GM19328 (cell line): Measurements from ENCODE around the gene STARD6.
"Not testable (repeated sequence)": the region's sequence is repeated elsewhere in the genome, so short reads cannot be mapped to it uniquely, and the experiment has no call there.

Source experiments
- ATAC-seq: cut with Tn5 transposase; IDR thresholded peaks from one replicate; pipeline ENCODE4 v1.9.1; 2021; ENCODE audit warnings: mild to moderate bottlenecking, moderate library complexity; ENCODE audit not compliant: unreplicated experiment

Gene STARD6, protein sequence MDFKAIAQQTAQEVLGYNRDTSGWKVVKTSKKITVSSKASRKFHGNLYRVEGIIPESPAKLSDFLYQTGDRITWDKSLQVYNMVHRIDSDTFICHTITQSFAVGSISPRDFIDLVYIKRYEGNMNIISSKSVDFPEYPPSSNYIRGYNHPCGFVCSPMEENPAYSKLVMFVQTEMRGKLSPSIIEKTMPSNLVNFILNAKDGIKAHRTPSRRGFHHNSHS

DNA sequence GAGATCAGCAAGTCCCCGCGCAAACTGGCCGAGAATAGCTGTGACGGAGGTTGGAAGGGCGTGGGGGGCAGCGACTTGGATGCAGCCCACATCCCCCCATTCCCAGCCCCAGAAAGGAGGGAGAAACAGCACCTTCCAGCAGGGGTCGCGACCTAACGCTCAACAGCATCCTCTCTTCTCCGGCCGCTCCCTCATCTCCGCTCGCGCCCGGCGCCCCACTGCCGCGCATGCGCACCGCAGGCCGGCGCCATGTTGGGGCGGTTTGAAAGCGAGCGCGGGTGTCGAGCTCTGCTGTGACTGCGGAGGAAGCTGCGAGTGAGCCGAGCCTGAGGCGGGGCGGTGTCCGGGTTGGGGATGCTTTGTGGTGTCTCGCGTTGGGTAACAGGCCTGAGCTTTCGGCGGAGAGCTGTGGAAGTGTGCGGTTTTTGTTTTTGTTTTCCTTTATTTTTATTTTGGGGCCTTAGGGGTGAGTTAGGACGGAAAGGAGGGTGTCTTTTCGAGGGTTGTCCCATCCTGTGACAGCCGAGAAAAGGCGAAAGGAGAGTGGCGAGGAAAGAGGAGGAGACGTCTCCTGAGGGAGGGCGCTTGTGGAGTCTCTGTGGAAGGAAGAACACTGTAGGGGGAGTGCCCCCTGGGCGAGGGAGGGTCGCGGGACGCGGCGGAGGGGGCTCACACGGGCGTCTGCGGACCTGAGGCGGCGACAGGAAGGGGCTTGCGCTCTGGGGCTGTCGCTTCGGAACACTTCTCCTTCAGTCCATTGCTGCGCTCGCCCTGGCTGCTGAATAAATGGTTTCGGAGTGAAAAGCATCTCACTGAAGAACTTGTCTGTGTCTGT lies at the start of gene STARD6, which contains the start of gene C18orf54:
Gene STARD6, minus strand, starts transcription at position 199 of the 835 bp plus-strand sequence. CDS start 3,285 bp downstream, outside the sequence.
Gene C18orf54, plus strand, starts transcription at position 247 of the 835 bp plus-strand sequence. CDS start 2,667 bp downstream, outside the sequence.
- ATAC-seq: peak; percentile 95

DNA sequence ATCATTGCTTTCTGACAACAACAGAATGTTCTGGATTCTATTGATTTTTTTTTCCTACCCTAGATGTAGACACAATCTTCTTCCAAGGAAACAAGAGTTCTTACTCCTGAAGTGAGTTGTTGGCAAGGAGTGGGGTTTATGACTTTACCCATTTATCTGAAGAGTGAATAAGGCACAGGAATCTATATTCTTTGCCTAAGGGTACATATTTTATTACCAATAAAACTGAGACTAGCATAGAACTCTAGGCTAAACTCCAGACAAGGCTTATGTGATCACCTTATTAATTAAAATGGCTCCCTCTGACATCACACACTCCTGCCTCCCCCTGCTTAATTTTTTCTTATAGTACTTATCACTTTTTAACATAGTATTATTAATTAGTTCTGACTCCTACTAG lies 47.6 kb upstream of the STARD6 start:
- no peak for ATAC-seq

DNA sequence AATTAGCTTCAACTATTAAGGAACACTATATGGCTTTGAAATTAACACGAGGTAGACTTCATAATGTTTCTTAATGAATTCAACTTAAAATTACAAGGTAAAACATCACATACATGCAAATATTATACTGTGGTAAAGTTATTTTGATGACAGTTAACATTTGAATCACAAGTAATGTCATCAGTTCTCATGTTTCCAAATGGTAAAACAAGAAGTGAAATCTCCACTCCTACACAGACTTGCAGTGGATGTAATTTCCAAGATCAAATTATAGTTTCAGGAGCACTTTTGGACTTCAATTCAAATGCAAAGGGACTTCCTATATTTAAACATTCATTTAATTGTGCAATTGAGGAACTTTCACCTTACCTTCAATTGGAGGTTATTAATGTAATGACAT lies 39.1 kb upstream of the STARD6 start:
- ATAC-seq: peak; percentile 49

DNA sequence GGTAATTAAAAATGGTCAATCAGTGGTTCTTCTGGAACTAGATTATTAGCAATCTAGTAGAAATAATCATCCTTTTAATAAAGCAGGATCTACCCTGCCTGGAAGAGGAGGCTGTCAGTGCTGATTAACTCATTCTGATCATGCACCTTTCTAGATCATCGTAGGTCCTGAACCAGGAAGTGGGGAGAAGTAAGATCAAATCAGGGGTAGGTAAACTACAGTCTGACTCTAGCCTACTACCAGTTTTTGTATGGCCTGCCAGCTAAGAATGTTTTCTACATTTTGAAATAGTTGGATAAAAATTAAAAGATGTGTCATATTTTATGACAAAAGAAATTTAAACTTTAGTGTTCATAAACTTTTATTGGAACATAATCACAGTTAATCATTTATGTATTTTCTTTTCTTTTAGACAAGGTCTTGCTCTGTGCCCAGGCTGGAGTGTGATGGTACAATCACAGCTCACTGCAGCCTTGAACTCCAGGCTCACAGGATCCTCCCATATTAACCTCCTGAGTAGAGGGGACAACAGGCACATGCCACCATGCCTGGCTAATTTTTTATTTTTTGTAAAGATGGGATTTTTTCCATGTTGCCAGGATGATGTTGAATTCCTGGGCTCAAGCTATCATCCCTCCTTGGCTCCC lies 36.1 kb upstream of the STARD6 start:
- ATAC-seq: no peak

DNA sequence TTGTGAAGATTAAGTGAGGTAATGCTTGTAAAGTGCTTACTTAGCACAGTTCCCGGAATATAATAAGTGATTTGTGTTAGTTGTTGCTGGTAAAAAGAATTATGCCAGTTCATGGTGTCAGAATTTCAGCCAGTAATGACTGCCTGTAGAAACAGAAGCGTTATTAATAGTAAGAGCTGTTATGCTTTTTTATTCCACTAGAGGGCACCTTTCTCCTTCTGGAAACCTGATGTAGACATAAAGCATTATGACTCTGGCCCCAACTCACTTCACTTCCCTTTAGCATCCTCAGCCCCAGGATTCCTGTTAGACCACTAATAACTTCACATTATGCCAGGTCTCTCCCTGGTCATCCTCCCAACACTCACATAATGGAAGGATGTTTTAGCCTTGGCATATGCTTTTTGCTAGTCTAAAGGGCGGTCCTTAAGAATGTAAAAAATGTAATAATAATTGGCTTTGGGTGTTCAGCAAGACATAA lies 34.9 kb upstream of the STARD6 start:
- peak; percentile 61 for ATAC-seq

DNA sequence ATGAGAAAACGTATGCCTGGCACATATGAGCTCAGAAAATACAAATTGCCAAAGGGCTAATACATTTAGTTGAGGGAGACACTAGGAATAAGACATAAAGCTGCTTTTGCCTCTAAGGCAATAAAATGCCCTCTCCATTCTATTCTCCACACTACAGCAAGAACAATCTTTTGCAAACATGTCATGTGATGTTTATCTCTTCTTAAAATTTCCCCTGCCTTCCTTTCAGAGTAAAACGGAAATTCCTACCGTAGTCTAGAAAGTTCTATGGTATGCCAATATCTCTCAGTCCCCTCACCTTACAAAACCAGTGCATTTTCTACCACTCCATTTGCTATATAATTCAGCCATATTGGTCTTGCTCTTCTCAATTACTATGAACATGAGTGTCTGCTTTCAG lies 33.2 kb upstream of the STARD6 start:
- no peak for ATAC-seq

DNA sequence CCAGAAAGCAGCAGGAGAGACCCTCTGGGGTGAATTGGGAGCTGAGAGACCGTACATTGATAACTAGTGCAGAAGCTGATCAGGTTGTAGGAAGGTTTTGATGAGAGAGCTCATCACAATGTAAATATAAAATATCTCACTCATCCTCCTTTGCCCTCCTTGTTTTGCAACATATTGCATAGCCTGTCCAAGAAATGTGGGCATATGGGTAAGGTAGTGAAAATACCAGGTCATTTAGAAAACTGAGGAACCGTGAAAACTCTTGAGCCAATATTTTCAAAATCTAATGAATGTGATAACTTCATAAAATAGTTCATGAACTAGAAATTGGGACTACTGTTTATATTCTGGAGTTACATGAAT lies 31.5 kb upstream of the STARD6 start:
- ATAC-seq: peak; percentile 7

DNA sequence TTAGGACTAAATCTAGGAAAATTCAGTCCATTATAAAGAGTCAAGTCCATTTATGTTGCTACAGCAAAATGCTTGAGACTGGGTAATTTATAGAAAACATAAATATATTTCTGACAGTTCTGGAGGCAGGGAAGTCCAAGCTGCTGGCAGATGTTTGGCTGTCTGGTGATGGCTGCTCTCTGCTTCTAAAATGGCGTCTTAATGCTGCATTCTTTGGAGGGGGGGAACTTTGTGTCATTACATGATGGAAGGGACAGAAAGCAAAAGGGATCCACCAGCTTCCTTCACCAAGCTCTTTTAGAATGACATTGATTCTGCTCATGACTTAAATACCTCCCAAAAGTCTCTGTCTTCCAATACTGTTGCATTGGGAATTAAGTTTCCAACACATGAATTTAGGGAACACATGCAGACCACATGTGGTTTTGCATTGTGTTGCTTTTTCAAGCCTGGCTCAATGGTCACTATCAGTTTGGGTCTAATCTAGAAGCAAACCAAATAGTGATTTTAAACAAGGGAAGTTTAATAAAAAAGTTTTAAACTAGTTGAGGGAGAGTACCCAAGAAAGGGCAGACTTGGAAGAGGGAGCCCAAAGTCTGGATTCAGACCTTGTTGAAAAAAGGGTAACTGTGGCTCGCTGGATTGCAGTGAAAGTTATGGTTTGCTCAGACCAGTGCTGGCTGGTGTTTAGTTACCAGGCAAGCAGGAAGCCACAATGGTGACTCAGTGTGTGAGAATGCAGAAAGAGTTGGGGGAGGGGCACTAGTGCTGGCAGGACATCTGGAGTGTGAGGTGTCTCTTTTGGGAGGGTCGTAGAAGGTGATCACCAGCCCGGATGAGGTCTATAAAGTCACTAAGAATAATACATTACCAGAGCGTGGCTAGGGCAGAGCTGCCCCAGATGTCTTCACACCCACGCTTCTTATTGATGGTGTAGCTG lies 30.8 kb upstream of the STARD6 start:
- peak; percentile 80 for ATAC-seq

DNA sequence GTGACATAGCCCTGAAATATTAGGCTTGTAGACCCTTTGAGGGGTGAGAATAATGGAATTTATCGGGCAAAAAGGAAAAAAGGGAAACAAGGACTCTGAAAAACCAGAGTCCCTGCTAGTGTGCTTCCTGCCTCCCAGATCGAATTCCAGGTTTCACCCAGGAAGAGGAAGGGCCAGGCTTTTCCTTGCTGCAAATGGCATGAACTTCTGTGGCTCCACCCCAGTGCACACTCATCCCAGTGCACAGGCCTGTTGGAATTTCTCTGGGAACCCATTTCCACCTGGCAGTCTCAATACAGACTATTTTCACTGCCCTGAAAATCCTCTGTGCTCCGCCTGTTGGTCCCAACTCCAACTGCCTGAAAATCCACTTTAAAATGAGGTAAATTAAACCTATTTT lies 30.0 kb upstream of the STARD6 start:
- ATAC-seq: no peak

DNA sequence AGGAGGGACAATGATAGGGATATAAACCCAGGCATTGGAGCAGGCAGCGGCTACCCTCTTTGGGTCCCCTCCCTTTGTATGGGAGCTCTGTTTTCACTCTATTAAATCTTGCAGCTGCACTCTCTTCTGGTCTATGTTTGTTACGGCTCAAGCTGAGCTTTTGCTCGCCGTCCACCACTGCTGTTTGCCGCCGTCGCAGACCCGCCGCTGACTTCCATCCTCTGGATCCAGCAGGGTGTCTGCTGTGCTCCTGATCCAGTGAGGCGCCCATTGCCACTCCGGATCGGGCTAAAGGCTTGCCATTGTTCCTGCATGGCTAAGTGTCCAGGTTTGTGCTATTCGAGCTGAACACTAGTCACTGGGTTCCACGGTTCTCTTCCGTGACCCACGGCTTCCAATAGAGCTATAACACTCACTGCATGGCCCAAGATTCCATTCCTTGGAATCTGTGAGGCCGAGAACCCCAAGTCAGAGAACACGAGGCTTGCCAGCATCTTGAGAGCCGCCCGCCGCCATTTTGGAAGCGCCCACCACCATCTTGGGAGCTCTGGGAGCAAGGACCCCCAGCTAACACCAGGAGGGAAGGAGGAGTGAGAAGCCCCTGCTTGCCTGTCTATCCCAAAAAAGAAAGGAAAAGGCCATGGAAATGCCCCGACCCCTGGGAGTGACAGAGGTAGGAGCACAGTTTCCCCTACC lies 29.3 kb upstream of the STARD6 start:
- not testable (repeated sequence) for ATAC-seq

DNA sequence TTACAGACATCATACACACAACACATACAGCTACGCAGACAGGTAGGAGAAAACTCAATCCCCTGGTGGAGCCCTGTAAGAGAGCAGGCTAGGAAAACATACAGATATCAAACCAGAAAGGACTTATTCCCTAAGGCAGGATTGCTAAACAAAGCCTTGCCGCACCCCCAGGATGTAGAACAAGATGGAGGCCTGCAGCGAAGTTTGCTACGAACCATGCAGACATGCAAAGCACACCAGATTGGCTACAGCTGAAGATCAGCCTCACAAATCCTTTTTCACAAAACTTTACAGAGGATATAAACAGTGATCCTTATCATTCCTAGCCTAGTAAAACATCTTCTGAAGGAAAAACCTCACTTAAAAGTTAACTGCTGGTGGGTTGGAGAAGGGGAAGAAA lies 28.4 kb upstream of the STARD6 start:
- no peak for ATAC-seq

DNA sequence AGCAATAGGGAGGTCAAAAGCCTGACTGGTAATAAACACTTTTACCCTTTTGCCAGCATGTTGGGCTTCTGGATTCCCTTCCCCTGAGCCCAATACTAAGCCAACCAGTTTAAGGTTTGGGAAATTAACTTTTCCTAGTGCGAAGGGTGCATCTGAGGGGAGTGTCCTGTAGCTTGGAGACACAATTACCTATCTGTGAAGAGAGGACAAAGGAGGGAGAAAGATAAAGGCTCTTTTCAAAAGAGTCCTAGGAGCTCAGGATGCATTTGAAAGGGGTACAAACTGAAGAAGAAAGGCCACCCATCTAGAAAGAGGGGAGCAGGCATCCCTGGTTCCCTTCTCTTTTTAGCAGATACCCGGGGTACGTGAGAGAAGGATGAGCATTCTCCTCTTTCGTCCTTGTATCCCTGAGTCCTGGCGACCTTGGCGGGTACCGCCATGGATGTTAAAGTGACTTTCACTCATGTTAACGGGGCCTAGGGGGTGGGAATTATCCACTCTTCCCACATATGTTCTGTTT lies 25.1 kb upstream of the STARD6 start:
- ATAC-seq: no peak

DNA sequence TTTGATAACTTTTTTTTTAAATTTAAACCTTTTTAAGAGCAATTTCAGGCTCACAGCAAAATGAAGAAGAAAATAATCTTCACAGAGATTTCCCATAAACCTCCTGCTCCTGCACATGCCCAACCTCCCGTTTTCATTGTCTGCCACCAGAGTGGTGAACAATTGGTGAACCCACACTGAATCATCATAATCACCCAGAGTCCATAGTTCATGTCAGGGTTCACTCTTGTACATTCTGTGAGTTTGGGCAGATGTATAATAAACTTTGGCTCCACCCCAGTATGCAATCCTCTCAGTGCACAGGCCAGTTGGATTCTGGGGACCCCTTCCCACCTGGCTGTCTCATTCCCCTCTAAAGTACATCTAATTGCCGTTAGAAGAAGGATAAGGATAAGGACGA lies 24.4 kb upstream of the STARD6 start:
- ATAC-seq: no peak

DNA sequence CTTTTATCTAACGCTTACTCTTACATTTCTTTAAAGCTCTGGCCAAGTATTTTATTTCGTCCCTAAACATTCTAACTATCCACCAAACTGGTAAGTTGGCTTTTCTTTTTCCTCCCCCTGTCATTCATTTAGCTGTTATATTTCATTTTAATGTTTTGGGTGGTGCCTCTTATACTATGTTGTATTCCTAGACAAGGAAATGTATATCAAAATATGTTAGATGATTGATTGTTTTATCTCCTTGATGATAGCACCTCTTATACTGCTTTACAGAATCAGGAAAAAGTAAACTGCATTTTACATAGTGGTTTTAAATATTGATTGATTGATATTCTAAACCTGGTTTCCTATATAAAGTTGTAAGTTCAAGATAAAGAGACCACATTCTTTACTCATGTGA lies 24.0 kb upstream of the STARD6 start:
- ATAC-seq: no peak

DNA sequence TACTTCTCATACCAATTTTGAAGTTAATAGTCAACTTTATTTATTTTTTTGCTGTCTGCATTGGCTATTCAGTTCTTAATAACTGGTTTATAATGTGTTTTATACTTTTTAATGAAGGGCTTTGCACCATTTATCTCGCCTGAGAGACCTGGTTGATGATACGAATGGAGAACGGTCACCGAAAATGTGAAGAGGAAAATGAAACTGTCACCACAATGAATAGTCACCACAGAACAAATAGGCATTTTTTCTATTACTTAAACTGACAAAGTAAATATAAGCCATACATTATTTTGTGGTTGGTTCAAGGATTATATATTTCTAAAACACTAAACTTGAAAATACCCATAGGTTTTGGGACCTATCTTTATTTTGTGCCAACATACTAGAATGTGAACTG lies 20.4 kb upstream of the STARD6 start:
- ATAC-seq: no peak

DNA sequence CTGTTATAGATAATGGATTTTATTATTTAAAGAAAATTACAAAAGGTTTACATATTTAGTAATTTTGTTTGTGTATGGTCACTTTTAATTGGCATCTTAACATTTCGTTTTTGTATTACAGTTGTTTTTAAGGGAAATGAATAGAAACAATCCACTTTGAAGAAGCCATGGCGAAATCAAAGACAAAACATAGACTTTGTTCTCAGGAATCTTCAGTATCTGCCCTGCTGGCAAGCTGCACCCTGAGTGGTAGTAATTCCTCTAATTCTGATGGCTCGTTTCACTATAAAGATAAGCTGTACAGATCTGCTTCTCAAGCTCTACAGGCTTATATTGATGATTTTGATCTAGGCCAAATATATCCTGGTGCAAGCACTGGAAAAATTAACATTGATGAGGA lies 2.7 kb upstream of the STARD6 start:
- ATAC-seq: no peak

DNA sequence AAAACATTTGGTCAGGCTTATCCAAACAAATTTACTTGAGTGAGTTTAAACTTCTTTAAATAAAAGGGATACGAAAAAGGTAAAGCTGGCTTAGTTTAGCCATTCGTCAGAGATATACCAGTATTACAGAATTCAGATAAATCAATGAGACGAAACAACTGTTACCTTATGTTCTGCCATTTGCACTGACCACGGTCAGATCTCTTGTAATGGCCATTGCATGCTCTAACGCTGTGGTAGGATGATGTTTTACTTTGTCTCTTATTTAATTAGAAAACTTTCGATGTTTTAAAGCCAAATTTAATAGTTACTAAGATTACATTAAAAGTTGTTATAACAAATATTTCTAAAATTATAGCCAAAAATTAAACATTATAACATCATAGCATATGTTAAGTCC lies 1.6 kb upstream of the STARD6 start:
- ATAC-seq: no peak

DNA sequence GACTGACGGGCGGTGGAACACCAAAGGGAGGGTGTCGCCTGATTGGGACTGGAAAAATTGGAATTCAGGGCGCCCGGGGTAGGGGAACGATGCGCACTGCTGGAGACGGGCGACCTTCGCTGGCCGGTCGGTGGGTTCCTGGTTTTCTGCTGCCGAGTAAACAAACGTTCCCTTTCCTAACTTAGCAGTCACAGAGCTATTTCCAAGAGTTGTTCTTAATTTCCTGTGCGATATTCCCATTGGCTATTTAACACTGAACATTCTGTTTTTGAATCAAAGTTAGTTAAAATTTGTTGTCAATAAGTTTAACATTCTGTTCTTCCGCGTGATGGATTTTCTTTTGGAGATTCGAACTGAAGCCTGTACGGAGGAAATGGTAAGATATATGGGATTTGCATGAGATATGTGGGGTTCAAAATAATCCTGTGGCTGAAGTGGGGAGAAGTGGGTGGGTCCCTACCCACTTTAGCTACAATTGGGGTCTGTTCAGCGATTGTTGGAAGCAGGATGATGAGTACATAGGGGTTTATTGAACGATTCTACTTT lies 910 bp upstream of the STARD6 start:
- ATAC-seq: peak; percentile 4

DNA sequence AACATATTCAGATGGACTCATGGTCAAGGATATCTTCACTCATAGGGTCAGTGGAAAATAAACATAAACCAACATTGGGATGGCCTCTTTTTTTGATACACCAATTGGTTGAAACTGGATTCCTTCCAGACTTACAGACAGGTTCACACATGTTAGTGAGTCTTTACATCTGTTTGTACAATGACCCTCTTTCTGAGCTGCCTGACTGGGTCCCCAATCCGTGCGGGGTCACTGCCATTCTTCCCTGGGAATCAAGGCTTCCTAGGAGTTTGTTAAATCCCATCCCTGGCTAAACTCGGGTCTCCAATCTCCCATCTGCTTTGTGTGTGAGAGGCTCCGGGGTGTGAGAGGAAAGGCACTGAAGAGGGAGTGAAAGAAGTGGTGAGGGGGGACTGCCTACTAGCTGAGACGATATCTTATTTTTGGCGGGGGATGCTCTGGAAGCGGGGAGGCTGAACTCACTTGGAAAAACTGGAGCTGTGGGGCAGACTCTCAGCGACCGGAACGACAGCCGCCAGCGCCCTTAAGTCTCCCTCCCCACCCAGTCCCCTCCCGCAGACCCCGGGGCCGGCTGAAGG lies 487 bp downstream of the STARD6 start:
- ATAC-seq: peak; percentile 45
